ENCODE measurements around the gene TTC8.

TTC8 gene

GRCh38 chr14:88871429-88871828, 47.0 kb downstream of the TTC8 start:
- no peak for DNase-seq

GRCh38 chr14:88872976-88873375, 48.5 kb downstream of the TTC8 start:
- no peak for DNase-seq

GRCh38 chr14:88877192-88877591, 52.7 kb downstream of the TTC8 start:
- no peak for DNase-seq

GRCh38 chr14:88879022-88879421, 54.6 kb downstream of the TTC8 start:
- DNase-seq: no peak

- DNase-seq: no peak
Measured at GRCh38 chr14:88882236-88882635, 57.8 kb downstream of the TTC8 start.

GRCh38 chr14:88895116-88895515, 70.7 kb downstream of the TTC8 start:
- DNase-seq: no peak

GRCh38 chr14:88901189-88901588, 76.7 kb downstream of the TTC8 start:
- DNase-seq: no peak

GRCh38 chr14:88901991-88902390, 77.5 kb downstream of the TTC8 start:
- no peak for DNase-seq

- no peak for DNase-seq
Measured at GRCh38 chr14:88902850-88903249, 78.4 kb downstream of the TTC8 start.

- no peak for DNase-seq
Measured at GRCh38 chr14:88904206-88904647, 79.8 kb downstream of the TTC8 start.

GRCh38 chr14:88904864-88905263, 80.4 kb downstream of the TTC8 start:
- DNase-seq: no peak

GRCh38 chr14:88908216-88908615, 83.8 kb downstream of the TTC8 start:
- DNase-seq: no peak

- DNase-seq: no peak
Measured at GRCh38 chr14:88910386-88910785, 85.9 kb downstream of the TTC8 start.

GRCh38 chr14:88911809-88912208, 87.4 kb downstream of the TTC8 start:
- DNase-seq: no peak

GRCh38 chr14:88914956-88915355, 90.5 kb downstream of the TTC8 start:
- DNase-seq: no peak

- DNase-seq: no peak
Measured at GRCh38 chr14:88919502-88919901, 95.1 kb downstream of the TTC8 start.

All from NCI-H510A treated with DMSO at 0.1 percent for 48 hours (cell line).